KOPT-K1 (cell line): ENCODE results near the gene AKAP3.
A peak's percentile ranks its signal among the peaks of the same experiment; 100 is the strongest.

ENCODE experiments used
- H3K27ac ChIP-seq: fragments of 200-600 bp; sonication (generic); 2 replicates; pipeline ENCODE4 v1.5.1; 2016; ENCODE audit warnings: antibody characterized with exemption, mild to moderate bottlenecking, low read depth, low read length; ENCODE audit not compliant: poor library complexity, severe bottlenecking
- H3K36me3 ChIP-seq: fragments of 200-600 bp; sonication (generic); 2 replicates; pipeline ENCODE4 v1.5.1; 2017; ENCODE audit warnings: antibody characterized with exemption, mild to moderate bottlenecking, low read length, moderate library complexity; ENCODE audit not compliant: insufficient read depth
- H3K9me3 ChIP-seq: fragments of 200-600 bp; sonication (generic); 2 replicates; pipeline ENCODE4 v1.5.1; 2017; ENCODE audit warnings: antibody characterized with exemption, low read length, mild to moderate bottlenecking; ENCODE audit not compliant: insufficient read depth, poor library complexity, severe bottlenecking

AKAP3 gene

DNA sequence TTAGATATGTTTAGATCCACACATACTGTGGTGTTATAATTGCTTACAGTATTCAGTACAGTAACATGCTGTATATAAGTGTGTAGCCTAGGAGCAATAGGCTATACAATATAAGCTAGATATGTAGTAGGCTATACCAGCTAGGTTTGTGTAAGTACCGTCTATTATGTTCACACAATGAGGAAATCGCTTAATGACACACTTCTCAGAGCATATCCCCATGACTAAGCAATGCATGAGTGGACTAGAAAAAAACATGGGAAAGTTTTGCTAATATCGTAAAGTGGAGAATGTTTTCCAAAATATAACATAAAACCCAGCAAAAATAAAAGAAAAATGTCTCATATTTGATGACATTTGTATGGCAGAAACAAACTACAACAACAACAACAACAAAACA is 27.3 kb downstream of the AKAP3 start:
- Histone ChIP-seq H3K36me3 (no peaks in the 10 kb centered on the region), H3K9me3 (no peaks in the 10 kb centered on the region), H3K27ac (no peak overlapping the region)

- Histone ChIP-seq H3K36me3 (peaks cover 50% of the 10 kb centered on the region), H3K9me3 (no peaks in the 10 kb centered on the region), H3K27ac (no peak overlapping the region)
Measured at GRCh38 chr12:4615667-4616066, 33.2 kb downstream of the AKAP3 start.

DNA sequence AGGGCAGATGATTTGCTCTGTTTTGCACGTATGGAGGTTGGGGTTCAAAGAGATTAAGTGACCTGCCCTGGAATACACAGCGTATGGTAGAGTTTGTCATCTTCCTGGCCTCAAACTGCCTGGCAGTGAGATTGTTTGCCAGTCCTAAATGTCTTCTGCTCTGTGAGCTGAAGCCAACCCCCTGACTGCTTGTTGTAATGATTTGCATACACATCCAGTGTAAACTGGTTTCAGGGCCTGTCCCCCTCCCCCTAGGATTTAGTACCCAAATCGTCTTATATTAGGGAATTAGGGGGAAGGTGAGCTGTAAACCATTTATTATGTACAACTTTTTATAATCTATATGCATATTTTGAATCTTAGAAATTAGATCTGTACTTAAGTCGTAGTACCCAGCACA is 38.4 kb downstream of the AKAP3 start:
- Histone ChIP-seq H3K36me3 (peaks cover 55% of the 10 kb centered on the region), H3K9me3 (no peaks in the 10 kb centered on the region)

DNA sequence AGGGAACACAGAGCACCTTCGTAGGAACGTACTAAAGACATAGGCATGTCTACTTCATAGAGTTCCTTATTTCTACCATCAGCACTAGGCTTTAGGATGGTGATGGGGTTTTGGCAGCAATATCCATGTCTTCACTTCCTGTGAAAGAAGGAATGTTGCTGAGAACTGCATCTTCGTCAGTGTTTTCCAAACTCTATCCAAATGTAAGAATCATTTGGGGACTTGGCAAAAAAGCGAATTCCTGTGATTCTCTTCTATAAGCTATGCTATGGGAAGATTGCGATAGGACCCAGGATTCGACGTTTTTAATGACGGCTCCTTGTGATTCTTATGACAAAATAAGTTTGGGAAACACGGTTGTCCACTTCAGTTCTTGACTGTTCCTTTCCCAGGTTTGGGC is 39.8 kb downstream of the AKAP3 start:
- Histone ChIP-seq H3K9me3 (no peaks in the 10 kb centered on the region), H3K36me3 (peaks cover 41% of the 10 kb centered on the region), H3K27ac (no peak overlapping the region)

More for the DNA sequence above, 38.4 kb downstream of the AKAP3 start:
- H3K27ac ChIP-seq: no peak overlapping the region

GRCh38 chr12:4607056-4607455 is 41.8 kb downstream of the AKAP3 start:
- no peak overlapping the region for H3K27ac ChIP-seq
- H3K36me3 ChIP-seq: peaks cover 23% of the 10 kb centered on the region
- no peaks in the 10 kb centered on the region for H3K9me3 ChIP-seq

DNA sequence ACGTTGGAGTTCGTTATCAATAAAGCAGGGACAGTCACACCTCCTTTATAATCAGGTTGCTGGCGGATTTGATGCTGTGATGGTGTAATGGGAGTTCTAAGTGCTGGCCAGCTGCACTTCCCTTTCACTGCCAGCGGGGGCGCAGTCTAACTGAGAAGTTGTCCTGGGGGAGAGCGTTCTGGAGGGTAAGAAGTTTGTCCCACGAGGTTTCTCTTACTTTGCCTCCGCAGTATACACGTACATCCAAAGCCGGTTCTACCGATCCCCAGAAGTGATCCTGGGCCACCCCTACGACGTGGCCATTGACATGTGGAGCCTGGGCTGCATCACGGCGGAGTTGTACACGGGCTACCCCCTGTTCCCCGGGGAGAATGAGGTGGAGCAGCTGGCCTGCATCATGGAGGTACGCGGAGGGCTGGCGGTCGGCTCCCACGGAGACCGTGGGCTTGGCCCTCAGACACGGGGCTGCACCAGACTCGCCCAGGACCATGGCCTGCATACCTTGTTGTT is 44.1 kb downstream of the AKAP3 start:
- Histone ChIP-seq H3K9me3 (no peaks in the 10 kb centered on the region), H3K36me3 (peaks cover 1% of the 10 kb centered on the region; the same call in 1 of the 2 replicates), H3K27ac (peak overlapping the region; percentile 59)

- H3K36me3 ChIP-seq: no peaks in the 10 kb centered on the region; the same call in 1 of the 2 replicates
- H3K9me3 ChIP-seq: no peaks in the 10 kb centered on the region
- H3K27ac ChIP-seq: no peak overlapping the region
Measured at GRCh38 chr12:4603946-4604345, 44.9 kb downstream of the AKAP3 start.

- Histone ChIP-seq H3K27ac (no peak overlapping the region), H3K9me3 (no peaks in the 10 kb centered on the region), H3K36me3 (no peaks in the 10 kb centered on the region; the same call in 1 of the 2 replicates)
Measured at GRCh38 chr12:4603421-4603820, 45.4 kb downstream of the AKAP3 start.

DNA sequence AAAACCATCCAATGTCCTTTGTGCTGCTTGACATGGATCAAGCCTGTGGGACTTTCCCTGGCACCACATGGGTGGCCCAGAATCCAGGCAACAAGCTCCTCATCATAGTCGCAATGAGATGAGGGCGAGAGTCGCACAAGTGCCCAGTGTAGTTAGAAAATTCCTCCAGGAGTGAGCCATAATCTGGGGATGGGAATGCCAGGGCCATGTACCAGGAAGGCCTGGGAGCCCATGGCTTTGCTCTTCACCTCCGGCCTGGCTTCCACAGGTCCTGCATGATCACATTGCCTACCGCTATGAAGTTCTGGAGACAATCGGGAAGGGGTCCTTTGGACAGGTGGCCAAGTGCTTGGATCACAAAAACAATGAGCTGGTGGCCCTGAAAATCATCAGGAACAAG is 53.0 kb downstream of the AKAP3 start:
- Histone ChIP-seq H3K9me3 (no peaks in the 10 kb centered on the region), H3K27ac (no peak overlapping the region), H3K36me3 (no peaks in the 10 kb centered on the region)

DNA sequence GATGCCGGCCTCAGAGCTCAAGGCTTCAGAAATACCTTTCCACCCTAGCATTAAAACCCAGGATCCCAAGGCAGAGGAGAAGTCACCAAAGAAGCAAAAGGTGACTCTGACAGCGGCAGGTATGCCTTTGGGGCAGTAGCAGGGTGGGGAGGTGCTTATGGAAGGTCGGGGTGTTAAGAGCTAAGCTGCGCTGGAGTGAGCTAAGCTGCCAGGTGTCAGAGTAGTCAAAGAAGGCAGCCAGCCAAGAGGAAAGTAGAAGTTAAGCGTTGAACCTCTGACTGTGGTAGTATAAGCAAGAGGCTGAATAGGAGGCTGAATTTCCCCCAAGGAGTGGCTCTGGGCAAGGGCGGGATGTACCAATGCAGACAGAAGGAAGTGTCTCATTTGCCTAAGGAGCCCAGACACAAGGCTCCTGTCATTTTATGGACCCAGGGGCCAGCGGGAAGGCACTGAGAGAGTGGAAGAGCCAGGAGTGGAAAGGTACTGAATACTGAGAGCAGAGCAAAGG is 57.6 kb downstream of the AKAP3 start:
- no peaks in the 10 kb centered on the region for H3K9me3 ChIP-seq

GRCh38 chr12:4589941-4590340 is 58.9 kb downstream of the AKAP3 start:
- no peaks in the 10 kb centered on the region for H3K36me3 ChIP-seq
- no peaks in the 10 kb centered on the region for H3K9me3 ChIP-seq
- H3K27ac ChIP-seq: no peak overlapping the region

More for the DNA sequence above, 57.6 kb downstream of the AKAP3 start:
- H3K27ac ChIP-seq: no peak overlapping the region
- no peaks in the 10 kb centered on the region for H3K36me3 ChIP-seq

- Histone ChIP-seq H3K27ac (no peak overlapping the region), H3K36me3 (no peaks in the 10 kb centered on the region), H3K9me3 (no peaks in the 10 kb centered on the region)
Measured at GRCh38 chr12:4588916-4589315, 59.9 kb downstream of the AKAP3 start.

DNA sequence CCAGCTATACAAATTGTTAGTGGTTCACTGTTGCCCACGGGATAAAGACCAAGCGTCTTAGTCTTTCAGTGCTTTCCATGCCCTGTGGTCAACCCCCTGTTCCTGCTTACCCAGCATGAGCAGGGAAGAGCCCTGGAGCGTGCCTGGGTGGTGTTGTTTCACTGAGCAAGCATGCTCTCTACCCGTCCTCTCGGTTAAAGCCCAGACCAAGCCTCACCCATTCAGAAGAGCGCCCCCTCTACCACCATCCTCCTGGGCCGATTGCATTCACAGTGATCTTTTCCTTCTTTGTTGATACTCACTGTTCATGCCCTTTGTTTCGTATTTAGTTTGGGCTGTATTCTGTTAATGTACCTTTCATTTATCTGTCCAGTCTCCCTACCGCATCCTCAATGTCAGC is 61.7 kb downstream of the AKAP3 start:
- H3K9me3 ChIP-seq: no peaks in the 10 kb centered on the region
- H3K27ac ChIP-seq: no peak overlapping the region
- no peaks in the 10 kb centered on the region for H3K36me3 ChIP-seq

DNA sequence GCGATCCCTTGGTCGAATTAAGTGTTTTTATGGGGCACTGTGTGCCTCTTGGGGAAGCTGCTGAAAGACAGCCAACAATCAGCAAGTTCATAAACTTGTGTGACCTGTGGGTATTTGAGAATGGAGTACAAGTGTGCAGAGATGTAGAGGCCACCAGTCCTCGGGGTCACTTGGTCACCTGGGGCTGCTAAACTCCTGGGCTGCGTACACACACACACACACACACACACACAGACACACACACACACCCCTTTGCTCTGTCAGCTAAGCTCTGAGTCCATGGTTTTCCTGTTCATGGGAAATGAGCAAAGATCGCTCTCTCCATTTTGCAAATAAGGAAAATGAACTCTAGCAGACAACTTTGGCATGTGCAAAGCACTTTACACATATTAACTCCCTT is 62.4 kb downstream of the AKAP3 start:
- no peak overlapping the region for H3K27ac ChIP-seq
- no peaks in the 10 kb centered on the region for H3K9me3 ChIP-seq
- H3K36me3 ChIP-seq: no peaks in the 10 kb centered on the region

GRCh38 chr12:4584896-4585295 is 64.0 kb downstream of the AKAP3 start:
- Histone ChIP-seq H3K36me3 (no peaks in the 10 kb centered on the region), H3K27ac (no peak overlapping the region), H3K9me3 (no peaks in the 10 kb centered on the region)

DNA sequence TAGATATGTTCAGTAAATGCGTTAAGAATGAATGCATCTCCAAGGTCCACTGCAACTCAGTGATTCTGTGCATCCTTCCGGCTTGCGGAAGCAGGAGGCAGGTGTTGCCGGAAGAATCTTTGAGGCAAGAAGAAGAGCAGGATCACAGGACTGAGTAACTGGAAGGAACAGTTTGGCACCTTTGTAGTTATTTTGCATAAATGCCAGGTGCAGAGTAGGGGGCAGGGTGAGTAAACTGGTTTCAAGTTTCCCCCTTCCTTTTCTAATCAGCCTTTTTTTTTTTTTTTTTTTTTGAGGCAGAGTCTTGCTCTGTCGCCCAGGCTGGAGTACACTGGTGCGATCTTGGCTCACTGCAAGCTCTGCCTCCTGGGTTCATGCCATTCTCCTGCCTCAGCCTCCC is 64.6 kb downstream of the AKAP3 start:
- no peak overlapping the region for H3K27ac ChIP-seq

More for the DNA sequence above, 64.6 kb downstream of the AKAP3 start:
- no peaks in the 10 kb centered on the region for H3K9me3 ChIP-seq
- no peaks in the 10 kb centered on the region for H3K36me3 ChIP-seq
